ENCODE data around the gene C20orf144. TPM values are rescaled to one million over a fixed set of nuclear protein-coding genes. Genes with fewer than 3 reads are reported as not detected.
A peak's percentile ranks its signal among the peaks of the same experiment; 100 is the strongest.

C20orf144 gene
- total RNA-seq, 8 experiments from 2014 or later = 0.79 to 3.2 (median 1.3) TPM

- WGBS, 10 experiments = 80 to 100% (median 100%) methylated on average over 1 to 7 of the region's 31 CpGs; no CpG with 5 or more reads in 3 of the 10 experiments
- ATAC-seq (replicated peaks in 6 of 8) = no peak
- no peak overlapping the region for H3K4me3 ChIP-seq
- H3K27ac ChIP-seq = no peak overlapping the region
- in situ Hi-C loops (cut with MboI; ENCODE audit: low pct_unique_long_range_greater_than_20kb in 2 of 9, low sequenced_read_pairs in 9 of 9, unreplicated experiment in 9 of 9) = no loop called here
- peaks cover 24 to 29% of the 10 kb centered on the region in 2 donors for H3K4me1 ChIP-seq (replicated peaks in 1 of 2)
Observed at GRCh38 chr20:33676652-33677645, 14.8 kb downstream of the C20orf144 start.

GRCh38 chr20:33677991-33678702 is 16.0 kb downstream of the C20orf144 start:
- Histone ChIP-seq H3K4me3 (no peak overlapping the region), H3K4me1 (replicated peaks in 1 of 2) (peaks cover 17 to 20% of the 10 kb centered on the region in 2 donors), H3K27ac (no peak overlapping the region)
- 44 to 100% (median 90%) methylated on average over 1 to 8 of the region's 15 CpGs; no CpG with 5 or more reads in 5 of the 10 experiments for WGBS, 10 experiments
- in situ Hi-C loops (cut with MboI; ENCODE audit: low pct_unique_long_range_greater_than_20kb in 2 of 9, low sequenced_read_pairs in 9 of 9, unreplicated experiment in 9 of 9) = no loop called here
- peak in 3 of 8 experiments; percentile 1 to 6 (median 2) for ATAC-seq (replicated peaks in 6 of 8)

- H3K4me3 ChIP-seq = no peak overlapping the region
- 80 to 100% (median 95%) methylated on average over 1 to 8 of the region's 20 CpGs; no CpG with 5 or more reads in 4 of the 10 experiments for WGBS, 10 experiments
- H3K27ac ChIP-seq = no peak overlapping the region
- ATAC-seq (replicated peaks in 6 of 8) = no peak
- in situ Hi-C loops (cut with MboI; ENCODE audit: low pct_unique_long_range_greater_than_20kb in 2 of 9, low sequenced_read_pairs in 9 of 9, unreplicated experiment in 9 of 9) = no loop called here
- peaks cover 16 to 17% of the 10 kb centered on the region in 2 donors for H3K4me1 ChIP-seq (replicated peaks in 1 of 2)
Observed at GRCh38 chr20:33679758-33680485, 17.8 kb downstream of the C20orf144 start.

GRCh38 chr20:33680686-33681085 is 18.6 kb downstream of the C20orf144 start:
- no peak overlapping the region for H3K4me3 ChIP-seq
- 90 to 100% (median 95%) methylated on average over 1 to 2 of the region's 2 CpGs; no CpG with 5 or more reads in 6 of the 10 experiments for WGBS, 10 experiments
- H3K4me1 ChIP-seq (replicated peaks in 1 of 2) = peaks cover 9% of the 10 kb centered on the region in 2 donors
- ATAC-seq (replicated peaks in 6 of 8) = no peak
- no peak overlapping the region for H3K27ac ChIP-seq
- in situ Hi-C loops (cut with MboI; ENCODE audit: low pct_unique_long_range_greater_than_20kb in 2 of 9, low sequenced_read_pairs in 9 of 9, unreplicated experiment in 9 of 9) = no loop called here

- peaks cover 6% of the 10 kb centered on the region in 2 donors for H3K4me1 ChIP-seq (replicated peaks in 1 of 2)
- in situ Hi-C loops (cut with MboI; ENCODE audit: low pct_unique_long_range_greater_than_20kb in 2 of 9, low sequenced_read_pairs in 9 of 9, unreplicated experiment in 9 of 9) = no loop called here
- ATAC-seq (replicated peaks in 6 of 8) = no peak
- no peak overlapping the region for H3K27ac ChIP-seq
- 85 to 100% (median 100%) methylated on average over 1 to 3 of the region's 5 CpGs; no CpG with 5 or more reads in 3 of the 10 experiments for WGBS, 10 experiments
- no peak overlapping the region for H3K4me3 ChIP-seq
Observed at GRCh38 chr20:33681288-33681687, 19.2 kb downstream of the C20orf144 start.

GRCh38 chr20:33681728-33682353 is 19.7 kb downstream of the C20orf144 start:
- in situ Hi-C loops (cut with MboI; ENCODE audit: low pct_unique_long_range_greater_than_20kb in 2 of 9, low sequenced_read_pairs in 9 of 9, unreplicated experiment in 9 of 9) = no loop called here
- H3K27ac ChIP-seq = no peak overlapping the region

GRCh38 chr20:33684533-33685327 is 22.6 kb downstream of the C20orf144 start:
- peak in 4 of 8 experiments; percentile 2 to 51 (median 24) for ATAC-seq (replicated peaks in 6 of 8)
- in situ Hi-C loops (cut with MboI; ENCODE audit: low pct_unique_long_range_greater_than_20kb in 2 of 9, low sequenced_read_pairs in 9 of 9, unreplicated experiment in 9 of 9) = no loop called here
- Histone ChIP-seq H3K4me3 (peak overlapping the region in 3 of 5 donors; percentile 53 to 58 (median 55)), H3K4me1 (replicated peaks in 1 of 2) (peaks cover 8 to 11% of the 10 kb centered on the region in 2 donors), H3K27ac (peak overlapping the region; percentile 53 to 76)
- 4 to 100% (median 31%) methylated on average over 1 to 5 of the region's 10 CpGs; no CpG with 5 or more reads in 3 of the 10 experiments for WGBS, 10 experiments

More at GRCh38 chr20:33681728-33682353, 19.7 kb downstream of the C20orf144 start:
- WGBS, 10 experiments = 42 to 100% (median 73%) methylated on average over 1 to 2 of the region's 9 CpGs; no CpG with 5 or more reads in 7 of the 10 experiments
- ATAC-seq (replicated peaks in 6 of 8) = no peak
- Histone ChIP-seq H3K4me3 (no peak overlapping the region), H3K4me1 (replicated peaks in 1 of 2) (peaks cover 8 to 9% of the 10 kb centered on the region in 2 donors)

- Histone ChIP-seq H3K27ac (peak overlapping the region in 1 of 2 donors; percentile 53), H3K4me3 (peak overlapping the region; percentile 41 to 65 (median 55)), H3K4me1 (replicated peaks in 1 of 2) (peaks cover 8 to 11% of the 10 kb centered on the region in 2 donors)
- WGBS, 10 experiments = 0 to 9% (median 0%) methylated on average over 1 to 8 of the region's 53 CpGs; no CpG with 5 or more reads in 4 of the 10 experiments
- in situ Hi-C loops (cut with MboI; ENCODE audit: low pct_unique_long_range_greater_than_20kb in 2 of 9, low sequenced_read_pairs in 9 of 9, unreplicated experiment in 9 of 9) = no loop called here
- peak in 7 of 8 experiments; percentile 0 to 59 (median 38) for ATAC-seq (replicated peaks in 6 of 8)
Observed at GRCh38 chr20:33685328-33686099, 23.4 kb downstream of the C20orf144 start.

GRCh38 chr20:33686100-33686983 is 24.2 kb downstream of the C20orf144 start, which contains the start of gene E2F1:
E2F1 (minus strand) TSS chr20:33686385; CDS start chr20:33686264, 121 bp downstream.
- 0 to 80% (median 25%) methylated on average over 1 to 16 of the region's 101 CpGs; no CpG with 5 or more reads in 6 of the 10 experiments for WGBS, 10 experiments
- peak; percentile 87 to 95 (median 92) for ATAC-seq (replicated peaks in 6 of 8)

GRCh38 chr20:33686984-33687366 is 24.8 kb downstream of the C20orf144 start:
- Histone ChIP-seq H3K27ac (peak overlapping the region; percentile 9 to 16), H3K4me3 (no peak overlapping the region), H3K4me1 (replicated peaks in 1 of 2) (peaks cover 8 to 11% of the 10 kb centered on the region in 2 donors)
- ATAC-seq (replicated peaks in 6 of 8) = no peak
- in situ Hi-C loops (cut with MboI; ENCODE audit: low pct_unique_long_range_greater_than_20kb in 2 of 9, low sequenced_read_pairs in 9 of 9, unreplicated experiment in 9 of 9) = no loop called here
- 72 to 100% (median 84%) methylated on average over 1 to 11 of the region's 14 CpGs; no CpG with 5 or more reads in 4 of the 10 experiments for WGBS, 10 experiments

More at GRCh38 chr20:33686100-33686983, 24.2 kb downstream of the C20orf144 start, which contains the start of gene E2F1:
- peak within 1 kb of the TSS; percentile 9 to 53 for H3K27ac ChIP-seq
- H3K4me3 ChIP-seq = peak within 1 kb of the TSS; percentile 41 to 65 (median 55)
- in situ Hi-C loops (cut with MboI; ENCODE audit: low pct_unique_long_range_greater_than_20kb in 2 of 9, low sequenced_read_pairs in 9 of 9, unreplicated experiment in 9 of 9) = no loop called here
- H3K4me1 ChIP-seq (replicated peaks in 1 of 2) = peaks cover 8 to 11% of the 10 kb centered on the region in 2 donors
